PC-9 (cell line): ENCODE results near the gene FGFR3. TPM values are rescaled to one million over a fixed set of nuclear protein-coding genes. Genes with fewer than 3 reads are reported as not detected.

Experiments used
- BruUV-seq: library from RNA; stranded (reverse); fragments of 400-500 nt; replicated peaks from 2 replicates; lab custom pipeline; 2021; lab: Mats Ljungman, UMichigan
- CTCF ChIA-PET: fragments of 300-600 bp; sonication (Branson Sonifier 250); formaldehyde crosslinking; loops from one replicate; lab custom pipeline; 2022; ENCODE audit warnings: antibody characterized with exemption; lab: Charles Lee
- POLR2A ChIA-PET: fragments of 300-600 bp; sonication (Branson Sonifier 250); formaldehyde crosslinking; loops from one replicate; lab custom pipeline; 2022; ENCODE audit warnings: antibody characterized with exemption; ENCODE audit not compliant: unreplicated experiment; lab: Charles Lee
- DNase-seq, 2 experiments: peaks; one replicate each; pipeline versions ENCODE4 v3.0.0 to v3.0.0-alpha.2; 2015 to 2022; ENCODE audit warnings: mixed read lengths in 1 of 2
- H2AFZ ChIP-seq: fragments of 200-600 bp; sonication (generic); 2 replicates; pipeline ENCODE4 v1.8.1; 2017; ENCODE audit warnings: antibody characterized with exemption
- H3F3A ChIP-seq: fragments of 200-600 bp; sonication (generic); 2 replicates; pipeline ENCODE4 v1.8.1; 2017; ENCODE audit warnings: antibody characterized with exemption, mild to moderate bottlenecking, low read depth; ENCODE audit not compliant: insufficient read depth
- H3K27ac ChIP-seq: fragments of 200-600 bp; sonication (generic); 2 replicates; pipeline ENCODE4 v1.6.1; 2016; ENCODE audit warnings: mixed run types
- H3K27me3 ChIP-seq: fragments of 200-600 bp; sonication (generic); 2 replicates; pipeline ENCODE4 v1.6.1; 2016; ENCODE audit warnings: low read depth, mixed run types; ENCODE audit not compliant: insufficient read depth
- H3K36me3 ChIP-seq: fragments of 200-600 bp; sonication (generic); 2 replicates; pipeline ENCODE4 v1.6.1; 2016; ENCODE audit warnings: low read depth, mixed run types
- H3K4me1 ChIP-seq: fragments of 200-600 bp; sonication (generic); replicated peaks from 2 replicates; pipeline ENCODE4 v1.6.1; 2016; ENCODE audit warnings: mixed run types; ENCODE audit not compliant: insufficient read depth
- H3K4me2 ChIP-seq: fragments of 200-600 bp; sonication (generic); 2 replicates; pipeline ENCODE4 v1.6.1; 2017; ENCODE audit warnings: mixed run types
- H3K4me3 ChIP-seq: fragments of 200-600 bp; sonication (generic); 2 replicates; pipeline ENCODE4 v1.6.1; 2016; ENCODE audit warnings: mixed run types
- H3K79me2 ChIP-seq: fragments of 200-600 bp; sonication (generic); 2 replicates; pipeline ENCODE4 v1.6.1; 2017; ENCODE audit warnings: low read depth, mixed run types
- H3K9me2 ChIP-seq: fragments of 200-600 bp; sonication (generic); 2 replicates; pipeline ENCODE4 v1.8.1; 2017; ENCODE audit warnings: mild to moderate bottlenecking; ENCODE audit not compliant: insufficient read depth
- H3K9me3 ChIP-seq: fragments of 200-600 bp; sonication (generic); 2 replicates; pipeline ENCODE4 v1.8.1; 2016; ENCODE audit warnings: low read depth; ENCODE audit not compliant: insufficient read depth
- H4K20me1 ChIP-seq: fragments of 200-600 bp; sonication (generic); 2 replicates; pipeline ENCODE4 v1.8.1; 2017; ENCODE audit not compliant: insufficient read depth
- EZH2 ChIP-seq: fragments of 200-600 bp; sonication (generic); IDR thresholded peaks from 2 replicates; pipeline ENCODE4 v1.8.0; 2017; ENCODE audit warnings: antibody characterized with exemption, low read depth
- intact Hi-C: fragments of 100-400 bp; cut with micrococcal nuclease; formaldehyde crosslinking; loops from one replicate; pipeline ENCODE4 v1.10.0; 2022; ENCODE audit not compliant: unreplicated experiment
- total RNA-seq: library from RNA; stranded (reverse); gene quantifications from 2 replicates; pipeline ENCODE4 v1.2.3, GENCODE V29; 2021
- TF ChIP-seq, protein P1 (sequence below): fragments of 200-600 bp; sonication (generic); conservative IDR thresholded peaks from 2 replicates; pipeline ENCODE4 v1.6.1; 2017; ENCODE audit warnings: mixed run types, antibody characterized with exemption, mild to moderate bottlenecking, moderate library complexity

The FGFR3 gene
- total RNA-seq, 1 experiment from 2014 or later, result 8.2 TPM

GRCh38 chr4:1850276-1850675, 57.2 kb downstream of the FGFR3 start:
- Histone ChIP-seq H3K36me3 (no peaks in the 10 kb centered on the region), H2AFZ (no peak overlapping the region), H3K79me2 (peaks cover 57% of the 10 kb centered on the region), H4K20me1 (peaks cover 32% of the 10 kb centered on the region), H3K27ac (no peak overlapping the region), H3K9me3 (no peaks in the 10 kb centered on the region), H3K4me1 (peaks cover 27% of the 10 kb centered on the region), H3K4me2 (no peak overlapping the region), H3K9me2 (no peaks in the 10 kb centered on the region), H3K4me3 (no peak overlapping the region), H3F3A (peaks cover 7% of the 10 kb centered on the region; the same call in 1 of the 2 replicates), H3K27me3 (no peaks in the 10 kb centered on the region)
- TF ChIP-seq EZH2, result no peak
- TF ChIP-seq, protein P1, sequence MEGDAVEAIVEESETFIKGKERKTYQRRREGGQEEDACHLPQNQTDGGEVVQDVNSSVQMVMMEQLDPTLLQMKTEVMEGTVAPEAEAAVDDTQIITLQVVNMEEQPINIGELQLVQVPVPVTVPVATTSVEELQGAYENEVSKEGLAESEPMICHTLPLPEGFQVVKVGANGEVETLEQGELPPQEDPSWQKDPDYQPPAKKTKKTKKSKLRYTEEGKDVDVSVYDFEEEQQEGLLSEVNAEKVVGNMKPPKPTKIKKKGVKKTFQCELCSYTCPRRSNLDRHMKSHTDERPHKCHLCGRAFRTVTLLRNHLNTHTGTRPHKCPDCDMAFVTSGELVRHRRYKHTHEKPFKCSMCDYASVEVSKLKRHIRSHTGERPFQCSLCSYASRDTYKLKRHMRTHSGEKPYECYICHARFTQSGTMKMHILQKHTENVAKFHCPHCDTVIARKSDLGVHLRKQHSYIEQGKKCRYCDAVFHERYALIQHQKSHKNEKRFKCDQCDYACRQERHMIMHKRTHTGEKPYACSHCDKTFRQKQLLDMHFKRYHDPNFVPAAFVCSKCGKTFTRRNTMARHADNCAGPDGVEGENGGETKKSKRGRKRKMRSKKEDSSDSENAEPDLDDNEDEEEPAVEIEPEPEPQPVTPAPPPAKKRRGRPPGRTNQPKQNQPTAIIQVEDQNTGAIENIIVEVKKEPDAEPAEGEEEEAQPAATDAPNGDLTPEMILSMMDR, result no peak
- no TSS peak for BruUV-seq
- CTCF ChIA-PET, result no interaction called here
- intact Hi-C loops, result no loop called here
- POLR2A ChIA-PET, result no interaction called here
- no peak for DNase-seq

DNA sequence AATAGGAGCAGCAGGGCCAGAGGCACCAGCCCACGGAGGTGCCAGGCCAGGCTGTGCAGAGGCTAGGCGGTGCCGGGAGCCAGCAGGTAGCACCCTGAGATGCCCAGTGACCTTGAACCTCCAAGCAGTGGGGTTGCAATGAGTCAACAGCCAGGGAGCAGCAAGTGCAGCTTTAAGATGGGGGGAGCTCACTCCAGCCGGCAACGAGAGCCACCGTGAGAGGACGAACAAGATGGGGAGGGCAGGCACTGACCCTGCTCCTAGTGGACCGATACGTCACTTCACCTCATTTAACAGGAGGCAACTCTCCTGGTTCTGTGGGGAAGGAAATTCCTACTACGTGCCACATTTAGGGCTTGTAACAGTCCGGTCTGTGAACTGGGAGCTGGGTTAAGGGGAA, 58.1 kb downstream of the FGFR3 start:
- H3K79me2 ChIP-seq, result peaks cover 60% of the 10 kb centered on the region
- no peak for TF ChIP-seq EZH2
- TF ChIP-seq, protein P1, result no peak
- peaks cover 7% of the 10 kb centered on the region; the same call in 1 of the 2 replicates for H3F3A ChIP-seq
- intact Hi-C loops, result no loop called here
- H3K27me3 ChIP-seq, result no peaks in the 10 kb centered on the region
- no peak overlapping the region for H3K4me3 ChIP-seq
- H4K20me1 ChIP-seq, result peaks cover 29% of the 10 kb centered on the region
- no peak overlapping the region for H3K4me2 ChIP-seq
- no peak overlapping the region for H3K27ac ChIP-seq
- peaks cover 27% of the 10 kb centered on the region for H3K4me1 ChIP-seq
- H3K36me3 ChIP-seq, result no peaks in the 10 kb centered on the region
- no peak for DNase-seq
- no peaks in the 10 kb centered on the region for H3K9me3 ChIP-seq
- ChIA-PET CTCF (interaction anchor here (0.5 kb wide), 1 partner anchor 951 kb away, joined by 10 read pairs; no protein-coding TSS in a partner anchor), POLR2A (no interaction called here)
- BruUV-seq, result no TSS peak
- no peaks in the 10 kb centered on the region for H3K9me2 ChIP-seq
- no peak overlapping the region for H2AFZ ChIP-seq

DNA sequence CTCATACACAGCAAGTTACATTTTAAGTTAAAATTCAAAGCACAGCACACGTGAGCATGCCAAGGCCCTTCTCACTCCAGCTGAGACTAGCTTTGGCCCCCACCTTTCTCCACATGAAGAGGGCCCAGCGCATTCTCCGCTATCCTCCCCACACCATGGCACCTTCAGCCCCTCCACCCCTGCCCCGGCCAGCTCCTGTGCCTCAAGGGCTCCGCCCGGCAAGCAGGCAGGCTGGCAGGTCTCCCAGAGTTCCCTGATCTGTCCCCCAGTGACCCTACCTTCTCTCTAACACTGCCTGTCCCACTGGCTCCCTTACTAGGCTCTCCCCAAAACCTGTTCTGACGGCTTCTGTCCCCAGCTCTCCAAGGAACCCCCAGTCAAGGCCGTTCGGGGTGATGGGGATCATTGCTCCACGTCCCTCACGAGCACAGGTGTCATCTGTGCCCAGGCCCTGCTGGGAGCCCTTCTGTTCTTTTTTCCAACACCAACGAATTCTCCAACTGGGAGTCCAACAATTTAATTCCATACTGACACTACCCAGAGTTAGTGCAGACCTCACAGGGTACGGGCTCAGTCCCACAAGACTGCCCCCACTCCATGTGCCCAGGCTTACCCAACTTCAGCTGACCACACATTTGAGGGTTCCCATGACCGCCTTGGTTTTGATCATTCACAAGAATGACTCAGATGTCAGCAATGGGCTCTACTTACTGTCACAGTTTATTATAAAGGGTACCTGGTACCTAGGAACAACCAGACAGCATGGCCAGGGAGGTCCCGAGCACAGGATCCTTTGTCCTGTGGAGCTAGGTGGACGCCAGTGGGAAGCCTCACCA, 58.7 kb downstream of the FGFR3 start:
- ChIA-PET POLR2A (no interaction called here), CTCF (interaction anchor here (0.5 kb wide), 1 partner anchor 950 kb away, joined by 10 read pairs; no protein-coding TSS in a partner anchor)

More for the DNA sequence above, 58.7 kb downstream of the FGFR3 start:
- Histone ChIP-seq H2AFZ (no peak overlapping the region), H3K36me3 (no peaks in the 10 kb centered on the region), H3K4me2 (no peak overlapping the region), H3K4me3 (no peak overlapping the region), H3K9me3 (no peaks in the 10 kb centered on the region), H3K27ac (no peak overlapping the region), H3K9me2 (no peaks in the 10 kb centered on the region), H3K27me3 (no peaks in the 10 kb centered on the region), H3K79me2 (peaks cover 66% of the 10 kb centered on the region), H4K20me1 (peaks cover 29% of the 10 kb centered on the region), H3F3A (peaks cover 7% of the 10 kb centered on the region; the same call in 1 of the 2 replicates), H3K4me1 (peaks cover 27% of the 10 kb centered on the region)
- intact Hi-C loops, result no loop called here
- BruUV-seq, result no TSS peak
- TF ChIP-seq, protein P1, result no peak
- TF ChIP-seq EZH2, result no peak
- DNase-seq, result no peak
